Stimulated activated CD8-positive, alpha-beta memory T cell treated with anti-CD3 and anti-CD28 coated beads, Interleukin-4, amount 100 ng/mL, for 4 hours (primary cell): ENCODE data around the gene CUX1.

ENCODE experiments used
- DNase-seq, 2 donors: peaks; one replicate each; pipeline ENCODE4 v3.0.0-alpha.2; 2020; ENCODE audit warnings: low read depth in 2 of 2, low spot score in 1 of 2

The CUX1 gene

DNA sequence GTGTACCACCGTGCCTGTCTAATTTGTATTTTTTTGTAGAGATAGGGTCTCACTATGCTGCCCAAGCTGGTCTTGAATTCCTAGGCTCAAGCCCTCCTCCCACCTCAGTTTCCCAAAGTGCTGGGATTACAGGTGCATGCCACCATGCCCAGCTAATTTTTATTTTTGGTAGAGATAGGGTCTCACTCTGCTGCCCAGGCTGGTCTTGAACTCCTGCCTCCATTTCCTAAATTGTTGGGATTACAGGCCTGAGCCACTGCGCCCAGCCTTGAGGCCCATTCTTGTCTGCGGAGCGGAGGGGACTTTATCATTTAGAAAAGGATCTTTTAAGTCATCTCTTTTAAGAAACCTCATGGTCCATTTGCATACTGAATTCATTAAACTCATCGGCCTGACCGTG is 247.8 kb downstream of the CUX1 start:
- DNase-seq, result no peak

DNA sequence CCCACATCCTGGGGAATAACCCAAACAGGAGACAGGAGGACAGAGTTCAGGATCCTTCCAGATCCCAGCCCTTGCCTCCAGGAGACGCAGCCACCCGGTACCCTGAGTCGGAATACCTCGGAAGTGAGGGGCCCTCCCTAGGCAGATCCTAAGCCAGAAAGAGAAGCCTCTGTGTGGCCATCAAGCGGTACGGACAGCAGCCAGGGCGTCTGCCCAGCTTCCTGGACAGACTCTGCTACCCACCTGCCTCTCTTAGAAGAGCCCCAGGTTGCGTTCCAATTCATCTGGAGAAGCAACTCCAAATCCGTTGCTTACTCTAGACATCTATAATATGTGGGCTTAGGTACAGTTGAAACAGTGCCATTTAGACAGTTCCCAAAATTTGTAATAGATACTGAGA is 249.1 kb downstream of the CUX1 start:
- no peak for DNase-seq

DNA sequence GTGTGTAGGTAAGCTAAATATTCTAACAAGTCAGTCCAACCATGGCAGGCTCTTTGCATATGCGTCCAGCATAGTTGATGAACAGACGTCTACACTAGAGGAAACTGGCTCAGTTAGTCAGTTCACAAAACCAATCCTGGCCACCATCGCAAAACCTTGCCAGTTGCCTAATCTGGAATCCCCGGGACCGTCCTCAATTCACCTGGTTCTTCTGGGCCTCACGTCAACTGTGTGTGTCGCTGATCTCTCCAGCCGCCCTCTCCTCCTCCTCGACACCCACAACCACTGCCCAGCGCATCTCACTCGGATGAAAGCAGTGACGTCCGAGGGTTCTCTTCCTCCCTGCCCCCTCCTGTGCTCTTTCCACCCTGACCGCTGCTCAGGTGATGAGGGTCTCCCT is 251.4 kb downstream of the CUX1 start:
- no peak for DNase-seq

DNA sequence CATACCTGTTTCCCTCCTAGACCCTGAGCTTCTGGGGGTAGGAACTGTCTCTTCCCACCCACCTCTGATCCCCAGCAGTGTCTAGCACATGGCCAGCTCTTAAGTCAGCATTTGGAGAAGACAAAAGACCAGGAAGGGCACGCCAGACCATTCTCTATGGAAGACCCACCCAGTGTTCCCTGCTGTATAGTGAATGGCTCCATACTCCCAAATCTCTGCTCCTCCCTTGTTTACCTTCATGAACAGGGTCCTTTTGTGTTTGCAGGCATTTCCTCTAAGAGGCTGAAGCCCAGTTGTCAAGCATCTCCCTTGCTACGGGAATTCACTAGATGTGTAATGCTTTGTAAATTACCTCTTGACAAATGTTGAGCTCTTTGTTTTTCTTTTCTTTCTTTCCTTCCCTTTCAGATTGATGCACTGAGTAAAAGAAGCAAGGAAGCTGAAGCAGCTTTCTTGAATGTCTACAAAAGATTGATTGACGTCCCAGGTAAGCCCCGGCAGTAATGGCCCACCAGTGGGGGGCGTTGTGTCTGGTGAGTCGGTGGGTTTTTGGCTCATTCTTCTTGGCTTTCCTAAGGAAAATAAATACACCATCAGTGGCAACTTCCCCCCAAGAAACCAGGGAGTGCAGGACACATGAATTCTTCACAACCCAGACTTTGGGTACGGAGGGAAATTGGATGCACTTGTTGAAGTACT is 252.7 kb downstream of the CUX1 start:
- DNase-seq, result no peak

DNA sequence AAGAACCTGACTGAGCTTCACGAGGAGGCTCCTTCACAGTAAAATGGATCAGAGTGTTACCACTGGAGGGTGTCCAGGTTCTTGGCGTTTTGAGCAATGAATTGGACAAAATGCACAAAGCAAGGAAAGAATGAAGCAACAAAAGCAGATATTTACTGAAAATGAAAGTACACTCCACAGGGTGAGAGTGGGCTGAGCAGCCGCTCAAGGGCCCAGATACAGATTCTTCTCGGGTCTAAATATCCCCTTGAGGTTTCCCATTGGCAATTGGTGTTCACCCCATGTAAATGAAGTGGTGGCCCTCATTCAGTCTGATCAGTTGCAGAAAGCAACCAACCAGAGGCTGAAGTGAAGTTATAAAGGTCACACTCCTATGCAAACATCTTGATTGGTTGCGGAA is 254.6 kb downstream of the CUX1 start:
- DNase-seq, result no peak

DNA sequence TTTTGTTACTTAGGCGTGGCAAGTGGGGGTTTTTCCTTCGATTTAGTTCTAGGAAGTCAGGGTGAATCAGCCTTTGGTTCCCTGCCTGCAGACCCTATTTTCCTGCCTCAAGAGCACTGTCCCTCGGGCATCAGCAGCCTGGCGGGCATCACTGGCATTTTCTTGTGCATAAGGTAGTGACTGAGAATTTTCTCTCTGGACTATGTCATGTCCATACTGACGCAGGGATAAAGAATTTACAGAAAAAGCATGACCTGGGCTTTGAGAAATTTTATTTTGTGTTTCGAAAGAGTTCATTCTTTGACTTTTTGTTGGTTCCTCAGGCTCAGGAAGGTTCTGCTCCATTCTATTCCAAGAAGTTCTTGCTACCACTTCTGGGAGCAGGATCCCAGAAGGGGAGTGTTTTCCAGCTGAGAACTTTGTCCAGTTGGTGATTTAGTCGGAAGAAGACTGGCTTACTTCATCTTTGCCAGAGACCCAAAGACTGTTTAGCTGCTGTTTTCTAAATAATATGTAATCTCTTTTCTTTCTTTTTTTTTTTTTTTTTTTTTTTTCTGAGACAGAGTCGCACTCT is 255.3 kb downstream of the CUX1 start:
- no peak for DNase-seq

DNA sequence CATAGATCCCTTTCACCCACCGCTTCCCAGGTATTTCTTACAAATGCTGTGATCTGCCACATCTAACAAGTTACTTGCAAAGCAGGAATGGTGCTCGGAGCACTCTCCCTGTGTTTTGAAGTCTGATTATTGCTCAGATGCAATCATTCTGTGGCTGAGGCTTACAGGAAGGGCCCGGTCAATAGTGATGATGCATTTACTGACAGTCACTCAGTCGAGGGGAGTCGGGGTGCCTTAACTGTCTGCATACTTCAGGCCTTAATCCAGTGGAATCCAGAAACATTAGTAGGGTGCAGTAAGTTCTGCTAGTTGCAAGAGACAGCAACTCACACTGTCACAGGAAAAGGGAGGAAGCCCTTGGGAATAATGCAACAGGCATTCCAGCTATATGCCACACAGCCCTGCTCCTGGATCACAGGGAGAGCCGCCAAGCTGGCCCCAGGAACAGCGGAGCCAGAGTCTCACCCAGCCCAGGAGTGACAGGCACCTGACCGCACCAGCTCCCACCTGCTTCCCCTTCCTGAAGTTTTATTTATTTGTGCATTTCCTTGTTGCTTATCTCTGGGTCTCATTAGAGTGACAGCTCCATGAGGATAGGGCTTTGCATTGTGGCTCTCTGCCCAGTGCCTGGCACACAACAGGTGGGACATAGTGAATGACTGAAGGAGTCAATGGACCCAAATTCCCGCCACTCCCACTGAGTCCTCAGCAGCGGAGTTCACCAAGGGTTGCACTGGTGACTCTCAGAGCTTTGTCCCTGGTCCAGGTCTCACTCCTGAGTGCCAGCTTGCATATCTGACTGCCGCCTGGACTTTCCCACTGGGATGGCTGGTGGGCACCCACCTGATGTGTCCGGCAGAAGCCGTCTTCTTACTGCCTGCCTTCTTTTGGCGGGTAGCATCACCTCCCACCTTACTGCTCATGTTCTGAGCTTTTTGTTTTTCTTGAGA is 256.8 kb downstream of the CUX1 start:
- DNase-seq, result no peak

DNA sequence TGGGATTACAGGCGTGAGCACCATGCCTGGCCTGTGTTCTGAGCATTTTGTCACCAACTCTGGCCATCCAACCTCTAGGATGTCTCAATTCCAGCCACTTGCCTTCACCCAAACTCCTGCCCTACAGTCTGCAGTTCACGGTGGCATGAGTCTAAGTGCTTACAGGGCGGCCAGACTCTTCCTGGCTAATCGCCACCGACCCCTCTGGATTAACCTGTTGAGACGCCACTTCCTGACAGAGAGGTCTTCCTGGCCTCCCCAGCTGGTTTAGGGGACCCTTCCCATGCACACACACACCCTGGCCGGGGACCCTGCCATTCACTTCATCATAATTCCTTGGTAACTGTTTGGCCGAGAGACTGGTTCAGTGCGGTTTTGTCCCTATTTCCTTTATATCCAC is 257.7 kb downstream of the CUX1 start:
- DNase-seq, result no peak

DNA sequence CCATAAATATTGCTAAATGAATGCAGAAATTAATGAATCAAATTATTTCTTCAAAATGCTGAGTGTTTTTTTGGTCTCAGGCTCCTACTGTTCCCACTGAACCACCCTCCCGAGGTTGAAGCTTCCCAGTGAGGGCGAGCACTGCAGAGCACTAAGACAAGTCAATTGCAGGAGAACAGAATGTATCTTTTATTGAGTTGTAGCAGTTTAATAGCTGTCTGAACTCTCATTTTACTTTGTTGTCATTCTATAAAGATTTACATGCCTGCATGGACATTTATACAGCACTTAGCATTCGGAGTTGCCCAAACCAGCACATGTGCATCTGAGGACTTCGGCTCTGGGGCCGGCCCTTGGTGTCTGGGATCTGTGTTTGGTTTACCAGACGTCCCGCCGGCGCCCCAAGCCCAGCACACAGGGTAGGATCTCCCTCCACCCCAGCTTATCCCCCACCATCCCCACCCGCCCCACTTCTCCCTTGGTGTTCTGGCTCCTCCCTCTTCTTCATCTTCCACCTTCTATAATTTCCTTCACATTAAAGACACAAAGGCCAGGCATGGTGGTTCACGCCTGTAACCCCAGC is 258.2 kb downstream of the CUX1 start:
- no peak for DNase-seq

DNA sequence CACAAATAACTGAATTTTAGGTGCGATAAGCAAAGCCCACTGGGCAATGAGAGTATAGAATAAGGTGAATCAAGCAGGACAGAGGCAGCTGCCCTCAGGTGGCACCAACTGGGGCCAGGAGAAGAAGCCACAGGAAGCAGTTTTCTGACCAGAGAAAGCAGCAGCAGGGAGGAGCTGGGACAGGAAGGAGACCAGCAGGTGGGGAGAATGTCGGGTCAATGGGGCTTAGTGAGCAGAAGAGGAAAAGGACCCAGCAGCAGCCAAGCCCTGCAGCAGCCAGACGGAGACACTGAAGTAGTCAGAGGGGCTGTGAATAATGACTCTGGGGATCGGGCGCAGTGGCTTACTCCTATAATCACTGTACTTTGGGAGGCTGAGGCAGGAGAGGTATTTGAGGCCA is 259.7 kb downstream of the CUX1 start:
- DNase-seq, result no peak

DNA sequence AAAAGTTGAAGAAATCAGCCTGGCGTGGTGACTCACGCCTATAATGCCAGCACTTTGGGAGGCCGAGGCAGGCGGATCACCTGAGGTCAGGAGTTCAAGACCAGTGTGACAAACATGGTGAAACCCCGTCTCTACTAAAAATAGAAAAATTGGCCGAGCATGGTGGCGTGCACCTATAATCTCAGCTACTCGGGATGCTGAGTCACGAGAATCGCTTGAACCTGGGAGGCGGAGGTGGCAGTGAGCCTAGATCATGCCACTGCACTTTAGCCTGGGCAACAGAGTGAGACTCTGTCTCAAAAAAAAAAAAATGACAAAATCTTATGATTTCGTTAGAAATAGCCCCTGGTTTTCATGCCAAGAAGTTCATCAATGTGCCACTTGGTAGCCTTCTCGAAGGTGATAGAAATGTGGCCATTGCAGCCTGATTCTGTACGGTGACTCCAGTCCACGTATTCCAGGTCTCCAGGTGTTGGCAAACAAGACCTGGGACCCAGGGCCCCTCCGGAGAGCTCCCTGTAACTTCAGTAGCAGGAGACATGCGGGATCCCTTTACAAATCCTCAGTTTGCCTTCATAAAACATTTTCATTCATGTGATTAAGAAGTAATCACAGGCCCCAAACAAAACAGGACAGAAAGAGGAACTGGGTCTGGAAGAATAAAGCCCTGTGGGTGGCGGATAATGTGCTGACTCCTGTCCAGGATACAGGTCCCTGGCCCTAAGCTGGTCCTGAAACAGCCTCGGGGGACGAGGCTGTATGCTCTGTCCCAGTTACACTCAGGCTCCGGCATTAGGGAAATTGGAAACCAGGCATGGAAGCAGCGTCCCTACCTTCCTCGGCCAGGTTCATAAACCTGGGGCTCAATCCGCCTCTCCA is 262.0 kb downstream of the CUX1 start:
- no peak for DNase-seq

DNA sequence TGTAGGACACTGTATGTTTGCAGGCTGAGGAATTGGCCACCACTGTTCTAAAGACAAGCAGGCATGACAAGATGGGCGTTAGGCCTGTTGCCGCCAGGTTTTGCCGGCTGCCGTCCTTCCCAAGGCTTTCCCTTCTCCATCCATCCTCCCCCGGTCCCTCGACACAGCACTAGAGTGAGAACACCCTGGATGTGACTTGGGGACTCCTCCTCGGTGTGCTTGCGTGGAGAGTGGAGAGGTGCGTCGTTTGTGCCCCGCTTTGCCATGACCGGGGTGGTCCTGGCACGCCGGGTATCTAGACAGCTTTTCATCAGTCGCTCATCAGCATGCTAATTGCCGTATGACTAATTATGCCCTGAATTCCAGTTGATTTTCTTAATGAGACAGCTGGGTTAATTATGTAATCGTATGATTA is 262.6 kb downstream of the CUX1 start:
- DNase-seq, result no peak

DNA sequence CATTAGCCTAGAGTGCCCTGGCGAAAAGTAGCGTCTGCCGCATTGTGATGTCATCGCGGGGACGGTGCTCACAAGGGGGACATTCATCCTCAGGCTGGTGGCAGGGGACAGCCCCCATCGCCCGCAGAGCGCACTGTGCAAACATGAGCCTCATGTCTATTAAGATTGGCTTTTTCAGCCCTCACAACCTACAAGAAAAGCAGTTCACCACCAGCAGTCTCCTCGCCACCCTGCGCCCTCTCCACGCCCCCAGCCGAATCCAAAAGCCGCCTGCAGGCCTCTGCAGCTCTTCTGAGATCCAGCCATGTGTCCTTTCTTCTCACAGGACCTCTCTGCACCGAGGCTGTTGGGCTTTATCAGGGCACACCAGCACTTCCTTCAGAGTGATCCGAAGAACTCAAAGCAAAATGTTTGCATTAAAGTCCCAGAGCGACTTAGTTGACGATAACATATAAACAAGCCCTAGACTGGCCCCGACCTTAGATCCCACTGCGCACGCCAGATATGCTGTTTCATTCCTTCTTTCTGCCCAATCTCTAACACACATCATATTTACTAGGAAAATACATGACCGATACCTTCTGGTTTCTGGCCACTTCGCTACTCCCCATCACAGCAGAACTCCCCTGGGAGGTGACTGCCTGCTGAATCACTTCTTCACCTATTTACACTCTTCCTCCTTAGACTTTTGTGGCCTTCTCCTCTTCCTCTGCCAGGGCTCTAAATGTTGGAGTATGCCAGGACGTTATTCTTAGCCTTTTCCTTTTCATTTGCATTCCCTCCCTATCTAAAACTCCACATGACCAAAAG is 263.2 kb downstream of the CUX1 start:
- no peak for DNase-seq

DNA sequence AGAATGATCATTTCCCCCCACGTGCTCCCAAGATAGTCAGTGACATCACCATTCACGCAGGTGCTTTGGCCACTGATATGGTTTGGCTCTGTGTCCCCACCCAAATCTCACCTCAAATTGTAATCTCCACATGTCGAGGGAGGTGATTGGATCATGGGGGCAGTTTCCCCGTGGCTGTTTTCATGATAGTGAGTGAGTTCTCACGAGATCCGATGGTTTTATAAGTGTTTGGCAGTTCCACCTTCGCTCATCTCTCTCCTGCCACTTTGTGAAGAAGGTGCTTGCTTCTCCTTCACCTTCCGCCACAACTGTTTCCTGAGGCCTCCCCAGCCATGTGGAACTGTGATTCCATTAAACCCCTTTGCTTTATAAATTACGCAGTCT is 263.8 kb downstream of the CUX1 start:
- no peak for DNase-seq

DNA sequence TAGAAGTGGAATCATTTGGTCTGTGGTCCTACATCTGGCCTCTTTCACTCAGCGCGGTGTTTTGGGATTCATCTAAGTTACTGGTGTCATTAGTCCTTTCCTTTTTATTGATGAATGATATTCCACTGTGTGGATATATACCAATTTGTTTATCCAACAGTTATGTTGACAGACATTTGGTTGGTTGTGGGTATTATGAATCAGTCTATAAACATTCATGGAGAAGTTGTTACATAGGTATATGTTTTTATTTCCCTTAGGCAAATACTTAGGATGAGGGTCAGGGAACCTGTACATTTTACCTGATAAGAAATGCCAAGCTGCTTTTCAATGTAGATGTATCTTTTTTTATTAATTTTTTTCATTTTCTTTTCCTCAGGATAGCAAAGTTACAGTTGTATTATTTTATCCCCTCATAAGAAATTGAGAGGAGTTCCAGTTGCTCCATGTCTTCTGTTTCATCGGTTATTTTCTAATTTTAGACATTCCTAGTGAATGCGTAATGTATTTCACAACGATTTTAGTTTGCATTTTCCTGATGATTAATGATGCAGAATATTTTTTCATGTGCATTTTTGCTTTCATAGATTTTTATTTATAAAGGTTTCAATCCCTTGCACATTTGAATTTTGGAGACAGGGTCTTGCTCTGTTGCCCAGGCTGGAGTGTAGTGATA is 265.4 kb downstream of the CUX1 start:
- DNase-seq, result no peak

DNA sequence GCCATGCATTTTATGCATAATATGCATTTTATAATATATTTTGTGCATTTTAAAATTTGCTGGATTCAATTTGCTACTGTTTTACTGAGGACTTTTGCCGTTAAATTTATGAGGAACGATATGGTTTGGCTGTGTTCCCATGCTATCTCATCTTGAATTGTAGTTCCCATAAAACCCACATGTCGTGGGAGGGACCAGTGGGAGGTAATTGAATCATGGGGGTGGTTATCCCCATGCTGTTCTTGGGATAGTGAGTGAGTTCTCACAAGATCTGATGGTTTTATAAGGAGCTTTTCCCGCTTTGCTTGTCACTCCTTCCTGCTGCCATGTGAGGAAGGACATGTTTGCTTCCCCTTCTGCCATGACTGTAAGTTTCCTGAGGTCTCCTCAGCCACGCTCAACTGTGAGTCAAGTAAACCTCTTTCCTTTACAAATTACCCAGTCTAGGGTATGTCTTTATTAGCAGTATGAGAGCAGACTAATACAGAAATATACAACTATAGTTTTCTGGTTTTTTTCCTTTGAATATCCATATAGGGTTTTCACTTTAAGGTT is 267.9 kb downstream of the CUX1 start:
- no peak for DNase-seq

DNA sequence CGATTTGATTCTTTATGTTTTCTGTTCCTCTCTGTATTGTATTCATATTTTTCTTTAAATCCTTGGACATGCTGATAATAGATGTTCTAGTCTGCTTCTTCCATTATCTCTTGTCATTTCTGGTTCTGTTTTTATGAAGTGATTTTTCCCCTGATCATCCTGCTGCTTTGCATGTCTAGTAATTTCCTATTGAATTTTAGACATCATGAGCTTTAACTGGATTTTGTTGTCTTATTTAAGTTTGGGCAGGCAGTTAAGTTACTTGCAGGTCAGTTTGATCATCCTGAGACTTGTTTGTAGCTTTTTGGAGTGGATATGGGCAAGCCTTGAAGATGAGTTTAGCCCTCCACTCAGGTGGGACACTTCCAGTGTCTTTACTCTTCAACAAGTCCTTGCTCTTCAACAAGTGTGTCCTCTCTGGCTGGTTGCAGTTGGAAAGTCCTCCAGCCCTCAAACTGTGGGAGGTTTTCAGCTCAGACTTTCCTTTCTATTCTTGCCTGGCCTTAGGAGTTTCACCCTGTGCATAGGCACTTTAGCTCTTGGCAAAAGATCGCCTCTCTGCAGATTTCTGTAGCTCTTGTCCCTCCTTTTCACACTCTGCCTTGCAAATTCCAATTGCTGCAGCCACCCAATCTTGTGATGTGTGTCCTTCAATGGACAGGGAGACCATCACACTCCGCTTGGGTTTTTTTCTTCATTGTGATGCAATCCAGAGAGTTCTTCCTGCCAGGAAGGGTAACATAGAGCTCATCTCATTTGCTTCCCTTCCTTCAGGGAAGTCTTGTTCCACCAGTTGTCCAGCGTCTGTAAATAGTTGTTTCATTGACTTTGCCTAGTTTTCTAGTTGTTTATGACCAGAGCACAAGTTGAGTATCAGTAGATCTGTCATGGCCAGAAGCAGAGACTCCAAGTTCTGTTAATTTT is 272.0 kb downstream of the CUX1 start:
- DNase-seq, result no peak
